ENCODE results near the gene PNLIPRP3.

PNLIPRP3 gene

DNA sequence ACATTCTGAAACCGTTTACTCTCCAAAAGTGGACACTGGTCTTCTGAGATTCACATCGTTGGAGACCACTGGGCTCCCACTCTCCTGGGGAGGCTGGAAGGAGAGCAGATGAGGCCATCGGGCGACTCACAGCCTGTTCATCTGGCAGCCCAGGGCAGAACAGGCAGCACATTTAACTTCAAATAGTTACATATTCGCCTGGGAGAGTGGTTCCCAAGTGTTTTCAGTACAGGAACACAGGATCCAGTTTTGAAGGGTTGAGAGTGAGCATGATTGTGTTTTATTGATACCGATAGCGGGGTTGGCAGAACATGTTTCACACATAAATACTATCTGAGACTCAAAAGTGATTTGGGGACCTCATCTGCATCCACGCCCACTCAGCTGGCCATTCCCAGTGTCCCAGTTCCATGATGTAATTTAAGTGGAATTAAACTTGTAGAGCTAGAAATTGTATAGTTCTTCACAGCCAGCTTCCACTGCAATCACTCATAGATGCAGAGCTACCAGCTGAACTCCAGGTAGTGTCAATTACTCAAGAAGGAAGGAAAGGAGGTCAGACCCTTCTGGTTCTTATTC lies 95.2 kb downstream of the PNLIPRP3 start:
- ATAC-seq = no peak
- no peak for TF ChIP-seq CSDC2 (CRISPR knock-in tag; IDR thresholded peaks at IDR 0.05)
- TF ChIP-seq SNAI2 (CRISPR knock-in tag; IDR thresholded peaks at IDR 0.05) = no peak
- no peak for TF ChIP-seq ZFP3 (CRISPR knock-in tag; IDR thresholded peaks at IDR 0.05)

DNA sequence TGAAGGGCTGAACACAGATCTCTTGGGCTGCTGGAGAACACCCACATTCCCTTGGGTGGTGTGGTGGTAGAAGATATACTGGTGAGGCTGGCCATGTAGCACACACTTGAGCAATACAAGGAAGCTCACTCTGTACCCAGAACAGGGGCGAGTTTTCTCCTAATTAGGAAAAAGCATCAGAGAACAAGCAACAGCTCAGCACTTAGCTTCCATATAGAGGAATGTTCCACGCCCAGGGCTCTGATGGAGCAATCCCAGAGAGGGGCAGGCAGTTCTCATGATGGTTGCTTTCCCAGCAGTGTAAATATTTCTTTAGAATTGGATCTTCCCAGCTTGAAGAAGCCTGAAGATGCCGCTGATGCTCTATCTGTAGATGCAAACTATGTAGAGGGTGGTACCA lies 97.1 kb downstream of the PNLIPRP3 start:
- no peak for TF ChIP-seq ZNF70 (CRISPR knock-in tag; IDR thresholded peaks at IDR 0.05)
- TF ChIP-seq TOX (CRISPR knock-in tag; IDR thresholded peaks at IDR 0.05; ENCODE audit: borderline replicate concordance) = no peak
- ATAC-seq = no peak

DNA sequence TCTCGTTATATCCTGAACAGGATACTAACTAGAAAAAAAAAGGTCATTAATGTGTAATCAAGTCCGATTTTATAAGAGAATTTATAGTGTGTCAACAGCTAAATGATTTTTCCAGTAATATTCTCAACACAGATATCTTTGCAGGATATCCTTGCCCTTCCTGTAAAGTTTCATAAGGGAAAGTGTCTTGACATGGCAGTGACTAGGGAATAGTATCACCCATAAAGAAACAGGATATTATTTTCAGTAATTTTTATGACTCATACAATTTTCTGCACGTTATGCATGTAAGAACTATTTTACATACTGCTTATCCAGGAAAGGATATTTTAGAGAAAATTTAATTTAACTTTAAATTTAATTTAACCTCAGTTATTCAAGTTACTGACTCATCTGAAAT lies 98.6 kb downstream of the PNLIPRP3 start:
- peak; percentile 38; the same call in 2 of the 3 replicates for ATAC-seq
- TF ChIP-seq ARNTL (CRISPR knock-in tag; IDR thresholded peaks at IDR 0.05; ENCODE audit: borderline replicate concordance, low read depth) (no peak), ISL1 (CRISPR knock-in tag; IDR thresholded peaks at IDR 0.05) (peak; percentile 74)

All from SK-N-SH treated with all-trans-retinoic acid at 6 μM for 48 hours (cell line).